Keratinocyte (primary cell): ENCODE data around the gene TDRD10. TPM values are rescaled to one million over a fixed set of nuclear protein-coding genes. Genes with fewer than 3 reads are reported as not detected.

Experiments
- DNase-seq: peaks from one replicate; pipeline ENCODE4 v3.0.0-alpha.2; 2011; ENCODE audit warnings: low read depth, missing footprints, low spot score
- FAIRE-seq: peaks from 2 replicates; lab custom pipeline; 2011; peaks lifted over from hg19 to GRCh38; lab: Jason Lieb, UNC
- H2AFZ ChIP-seq: 2 replicates; pipeline ENCODE4 v1.6.0; 2012; ENCODE audit warnings: low read length, control low read depth, inconsistent platforms; ENCODE audit not compliant: control insufficient read depth
- H3K27ac ChIP-seq: 2 replicates; pipeline ENCODE4 v1.5.1; 2011; ENCODE audit warnings: low read length; ENCODE audit not compliant: control insufficient read depth, insufficient read depth
- H3K27me3 ChIP-seq: 3 replicates; pipeline ENCODE4 v1.6.0; 2011; ENCODE audit warnings: low read length; ENCODE audit not compliant: control insufficient read depth, insufficient read depth; ENCODE audit errors: extremely low read depth
- H3K36me3 ChIP-seq, 2 experiments: 2 replicates in 1 of 2; 3 replicates in 1 of 2; pipeline ENCODE4 v1.5.1; 2011; ENCODE audit warnings: low read length in 2 of 2, mild to moderate bottlenecking in 1 of 2; ENCODE audit not compliant: control insufficient read depth in 2 of 2, insufficient read depth in 2 of 2; ENCODE audit errors: extremely low read depth in 1 of 2
- H3K4me1 ChIP-seq: 3 replicates; pipeline ENCODE4 v1.5.1; 2011; ENCODE audit warnings: low read length; ENCODE audit not compliant: control insufficient read depth, insufficient read depth; ENCODE audit errors: extremely low read depth
- H3K4me2 ChIP-seq: 3 replicates; pipeline ENCODE4 v1.6.0; 2011; ENCODE audit warnings: low read depth, low read length; ENCODE audit not compliant: control insufficient read depth, insufficient read depth; ENCODE audit errors: extremely low read depth
- H3K4me3 ChIP-seq, 3 experiments: fragments of 200-600 bp in 1 of 3; sonication (generic) in 1 of 3; 2 replicates in 2 of 3; 3 replicates in 1 of 3; pipeline ENCODE4 v1.5.1; 2011 to 2016; ENCODE audit warnings: low read length in 3 of 3, mild to moderate bottlenecking in 3 of 3, control low read depth in 2 of 3, inconsistent platforms in 1 of 3, low read depth in 1 of 3, mixed read lengths in 1 of 3, mixed run types in 1 of 3, moderate library complexity in 1 of 3; ENCODE audit not compliant: control insufficient read depth in 2 of 3, insufficient read depth in 2 of 3; ENCODE audit errors: extremely low read depth in 1 of 3
- H3K79me2 ChIP-seq: 2 replicates; pipeline ENCODE4 v1.6.0; 2012; ENCODE audit warnings: low read length; ENCODE audit not compliant: control insufficient read depth, insufficient read depth
- H3K9ac ChIP-seq: 3 replicates; pipeline ENCODE4 v1.6.0; 2011; ENCODE audit warnings: low read length; ENCODE audit not compliant: control insufficient read depth, insufficient read depth; ENCODE audit errors: extremely low read depth
- H3K9me1 ChIP-seq: 3 replicates; pipeline ENCODE4 v1.6.0; 2011; ENCODE audit warnings: low read length; ENCODE audit not compliant: control insufficient read depth, insufficient read depth; ENCODE audit errors: extremely low read depth
- H3K9me3 ChIP-seq: 2 replicates; pipeline ENCODE4 v1.5.1; 2012; ENCODE audit warnings: low read depth, low read length; ENCODE audit not compliant: control insufficient read depth
- H4K20me1 ChIP-seq: 3 replicates; pipeline ENCODE4 v1.6.0; 2011; ENCODE audit warnings: low read length; ENCODE audit not compliant: control insufficient read depth, insufficient read depth; ENCODE audit errors: extremely low read depth
- EZH2 ChIP-seq: IDR thresholded peaks from one replicate; pipeline ENCODE4 v1.6.1; 2012; ENCODE audit warnings: inconsistent platforms, mild to moderate bottlenecking, low read length, moderate library complexity
- dilution Hi-C: fragments of 300-500 bp; cut with MboI; formaldehyde crosslinking; loops from one replicate; pipeline ENCODE4 v1.7.0; 2020; ENCODE audit warnings: low sequenced_read_pairs; ENCODE audit not compliant: extremely low pct_ligation_motif_present
- polyA plus RNA-seq, 5 experiments: library from polyadenylated mRNA; depleted of rRNA in 3 of 5; stranded (reverse) in 3 of 5; stranded (forward) in 1 of 5; unstranded in 1 of 5; fragments of >200 nt; gene quantifications; 1 replicate in 1 of 5; 2 replicates in 3 of 5; 3 replicates in 1 of 5; pipeline versions ENCODE4 v1.2.1 to v1.2.3, GENCODE V29; 2011 to 2012; ENCODE audit warnings: missing spikeins in 2 of 5, low read depth in 1 of 5, low replicate concordance in 1 of 5
- TF ChIP-seq, protein P1 (sequence below), 3 experiments: IDR thresholded peaks in 1 of 3; conservative IDR thresholded peaks in 1 of 3; optimal IDR thresholded peaks in 1 of 3; 2 replicates in 2 of 3; 3 replicates in 1 of 3; pipeline versions ENCODE3 to v1.5.1; 2011; ENCODE audit warnings: low read length in 3 of 3, mild to moderate bottlenecking in 3 of 3, moderate library complexity in 2 of 3, control low read depth in 1 of 3, inconsistent platforms in 1 of 3; ENCODE audit not compliant: insufficient read depth in 2 of 3; ENCODE audit errors: extremely low read depth in 1 of 3

TDRD10 gene
- polyA plus RNA-seq, 1 donor (not counting 4 experiments of a cell fraction or from before 2014, with no cell fraction given): not detected

DNA sequence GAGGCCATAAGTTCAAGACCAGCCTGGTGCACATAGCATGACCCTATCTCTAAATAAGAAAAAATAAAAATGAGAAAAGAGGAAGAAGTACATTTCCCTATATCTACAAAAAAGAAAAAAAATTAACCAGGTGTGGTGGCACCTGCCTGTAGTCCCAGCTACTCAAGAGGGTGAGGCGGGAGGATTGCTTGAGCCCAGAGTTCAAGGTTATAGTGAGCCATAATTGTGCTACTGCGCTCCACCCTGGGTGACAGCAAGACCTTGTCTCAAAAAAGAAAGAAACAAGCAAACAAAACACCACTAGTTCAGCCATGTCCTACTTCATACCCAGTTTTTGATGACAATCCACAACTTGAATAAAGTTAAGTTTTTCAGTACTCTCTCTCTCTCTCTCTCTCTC lies 30.7 kb upstream of the TDRD10 start:
- dilution Hi-C loops: no loop called here
- no peaks in the 10 kb centered on the region for H3K9me3 ChIP-seq
- H3K9me1 ChIP-seq: no peaks in the 10 kb centered on the region
- peaks cover 6% of the 10 kb centered on the region for H3K4me1 ChIP-seq
- no peak overlapping the region for H3K4me2 ChIP-seq
- no peak for TF ChIP-seq EZH2
- TF ChIP-seq, protein P1, sequence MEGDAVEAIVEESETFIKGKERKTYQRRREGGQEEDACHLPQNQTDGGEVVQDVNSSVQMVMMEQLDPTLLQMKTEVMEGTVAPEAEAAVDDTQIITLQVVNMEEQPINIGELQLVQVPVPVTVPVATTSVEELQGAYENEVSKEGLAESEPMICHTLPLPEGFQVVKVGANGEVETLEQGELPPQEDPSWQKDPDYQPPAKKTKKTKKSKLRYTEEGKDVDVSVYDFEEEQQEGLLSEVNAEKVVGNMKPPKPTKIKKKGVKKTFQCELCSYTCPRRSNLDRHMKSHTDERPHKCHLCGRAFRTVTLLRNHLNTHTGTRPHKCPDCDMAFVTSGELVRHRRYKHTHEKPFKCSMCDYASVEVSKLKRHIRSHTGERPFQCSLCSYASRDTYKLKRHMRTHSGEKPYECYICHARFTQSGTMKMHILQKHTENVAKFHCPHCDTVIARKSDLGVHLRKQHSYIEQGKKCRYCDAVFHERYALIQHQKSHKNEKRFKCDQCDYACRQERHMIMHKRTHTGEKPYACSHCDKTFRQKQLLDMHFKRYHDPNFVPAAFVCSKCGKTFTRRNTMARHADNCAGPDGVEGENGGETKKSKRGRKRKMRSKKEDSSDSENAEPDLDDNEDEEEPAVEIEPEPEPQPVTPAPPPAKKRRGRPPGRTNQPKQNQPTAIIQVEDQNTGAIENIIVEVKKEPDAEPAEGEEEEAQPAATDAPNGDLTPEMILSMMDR (optimal IDR thresholded peaks at IDR 0.05 in 1 of 3, IDR thresholded peaks at IDR 0.05 in 1 of 3, conservative IDR thresholded peaks at IDR 0.05 in 1 of 3; ENCODE audit: extremely low read depth in 1 of 3, insufficient read depth in 2 of 3, low read length in 3 of 3): no peak
- no peak overlapping the region for H3K4me3 ChIP-seq
- no peak for DNase-seq
- H3K36me3 ChIP-seq: no peaks in the 10 kb centered on the region
- FAIRE-seq: no peak
- H3K27me3 ChIP-seq: no peaks in the 10 kb centered on the region
- H2AFZ ChIP-seq: no peak overlapping the region
- H3K79me2 ChIP-seq: no peaks in the 10 kb centered on the region
- H3K9ac ChIP-seq: no peak overlapping the region
- no peaks in the 10 kb centered on the region for H4K20me1 ChIP-seq
- H3K27ac ChIP-seq: no peak overlapping the region

DNA sequence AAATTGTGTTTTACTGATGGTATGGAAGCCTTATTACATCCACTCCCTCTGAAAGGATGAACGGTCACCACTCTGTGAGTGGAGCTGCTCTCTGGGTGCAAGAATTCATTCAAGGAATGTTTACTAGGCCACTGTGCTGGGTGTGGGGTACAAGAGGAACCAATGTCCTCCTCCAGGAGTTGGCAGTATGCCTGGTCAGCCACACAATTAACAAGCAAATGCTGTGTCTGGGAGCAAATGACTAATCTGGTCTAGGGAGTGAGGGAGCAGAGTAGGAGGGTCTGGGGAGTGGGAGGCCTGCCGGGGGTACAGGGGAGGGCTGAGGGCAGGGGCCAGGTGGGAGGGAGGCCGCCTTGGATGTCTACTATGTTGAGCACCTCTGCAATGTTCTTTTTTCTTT lies 27.2 kb upstream of the TDRD10 start:
- FAIRE-seq (no peak), DNase-seq (no peak)
- Histone ChIP-seq H3K4me1 (peaks cover 16% of the 10 kb centered on the region), H3K9me1 (no peaks in the 10 kb centered on the region), H3K27ac (no peak overlapping the region), H3K79me2 (no peaks in the 10 kb centered on the region), H3K4me2 (no peak overlapping the region), H3K9me3 (no peaks in the 10 kb centered on the region), H3K4me3 (no peak overlapping the region), H3K9ac (no peak overlapping the region), H3K27me3 (no peaks in the 10 kb centered on the region), H3K36me3 (no peaks in the 10 kb centered on the region), H2AFZ (no peak overlapping the region), H4K20me1 (no peaks in the 10 kb centered on the region)
- TF ChIP-seq EZH2: no peak
- TF ChIP-seq, protein P1 (optimal IDR thresholded peaks at IDR 0.05 in 1 of 3, IDR thresholded peaks at IDR 0.05 in 1 of 3, conservative IDR thresholded peaks at IDR 0.05 in 1 of 3; ENCODE audit: extremely low read depth in 1 of 3, insufficient read depth in 2 of 3, low read length in 3 of 3): no peak
- dilution Hi-C loops: no loop called here
